SU-DHL-6 (cell line): ENCODE results near the gene ABLIM1.

Experiments
- H2AFZ ChIP-seq: fragments of 200-600 bp; sonication (generic); 2 replicates; pipeline ENCODE4 v1.6.1; 2014; ENCODE audit warnings: low read depth, mild to moderate bottlenecking, moderate library complexity, mixed read lengths, antibody characterized with exemption, low read length; ENCODE audit not compliant: severe bottlenecking
- H3F3A ChIP-seq: fragments of 200-600 bp; shearing (Covaris generic); 2 replicates; pipeline ENCODE4 v1.6.0; 2016; ENCODE audit warnings: antibody characterized with exemption, mild to moderate bottlenecking; ENCODE audit not compliant: insufficient read depth
- H3K27ac ChIP-seq: fragments of 200-600 bp; sonication (generic); 2 replicates; pipeline ENCODE4 v1.5.1; 2016; ENCODE audit warnings: low read depth, mild to moderate bottlenecking, low read length, moderate library complexity, mixed read lengths
- H3K27me3 ChIP-seq: fragments of 200-600 bp; sonication (generic), shearing (Covaris generic); 2 replicates; pipeline ENCODE4 v1.6.0; 2014; ENCODE audit warnings: mild to moderate bottlenecking, low read length
- H3K36me3 ChIP-seq: fragments of 200-600 bp; sonication (generic); 2 replicates; pipeline ENCODE4 v1.6.1; 2014; ENCODE audit warnings: mild to moderate bottlenecking, low read length, mixed read lengths
- H3K4me2 ChIP-seq: fragments of 300-600, 200-600 bp; shearing (Covaris generic), sonication (generic); 2 replicates; pipeline ENCODE4 v1.6.0; 2014; ENCODE audit warnings: low read length, low read depth, mild to moderate bottlenecking; ENCODE audit not compliant: poor library complexity, severe bottlenecking
- H3K4me3 ChIP-seq: fragments of 200-600 bp; sonication (generic); 2 replicates; pipeline ENCODE4 v1.5.1; 2014; ENCODE audit warnings: antibody characterized with exemption, low read length, mild to moderate bottlenecking, mixed read lengths; ENCODE audit not compliant: insufficient read depth, poor library complexity, severe bottlenecking
- H3K79me2 ChIP-seq: fragments of 200-600 bp; sonication (generic); 2 replicates; pipeline ENCODE4 v1.6.1; 2014; ENCODE audit warnings: mild to moderate bottlenecking, low read length, moderate library complexity; ENCODE audit not compliant: insufficient read depth
- H3K9ac ChIP-seq: fragments of 200-600 bp; sonication (generic); 2 replicates; pipeline ENCODE4 v1.7.0; 2014; ENCODE audit warnings: mild to moderate bottlenecking, low read length
- H3K9me2 ChIP-seq: fragments of 200-600 bp; sonication (generic); replicated peaks from 2 replicates; pipeline ENCODE4 v1.6.1; 2014; ENCODE audit warnings: low read length; ENCODE audit not compliant: insufficient read depth
- H3K9me3 ChIP-seq: fragments of 200-600 bp; sonication (generic); 2 replicates; pipeline ENCODE4 v1.6.1; 2014; ENCODE audit warnings: low read length, mixed read lengths; ENCODE audit not compliant: insufficient read depth
- H4K20me1 ChIP-seq: fragments of 200-600 bp; sonication (generic); 2 replicates; pipeline ENCODE4 v1.6.1; 2014; ENCODE audit warnings: low read depth, mild to moderate bottlenecking, antibody characterized with exemption, low read length, moderate library complexity, mixed read lengths
- EZH2phosphoT487 ChIP-seq: fragments of 200-600 bp; sonication (generic), shearing (Covaris generic); conservative IDR thresholded peaks from 2 replicates; pipeline ENCODE4 v1.6.1; 2018; ENCODE audit warnings: mild to moderate bottlenecking, antibody characterized with exemption, low read length, moderate library complexity, mixed read lengths
- TF ChIP-seq, protein P1 (sequence below): fragments of 200-600 bp; sonication (generic); IDR thresholded peaks from one replicate; pipeline ENCODE4 v1.5.1; 2017; ENCODE audit warnings: antibody characterized with exemption, mild to moderate bottlenecking, low read length, moderate library complexity; ENCODE audit not compliant: insufficient read depth, poor library complexity, severe bottlenecking

ABLIM1 gene

DNA sequence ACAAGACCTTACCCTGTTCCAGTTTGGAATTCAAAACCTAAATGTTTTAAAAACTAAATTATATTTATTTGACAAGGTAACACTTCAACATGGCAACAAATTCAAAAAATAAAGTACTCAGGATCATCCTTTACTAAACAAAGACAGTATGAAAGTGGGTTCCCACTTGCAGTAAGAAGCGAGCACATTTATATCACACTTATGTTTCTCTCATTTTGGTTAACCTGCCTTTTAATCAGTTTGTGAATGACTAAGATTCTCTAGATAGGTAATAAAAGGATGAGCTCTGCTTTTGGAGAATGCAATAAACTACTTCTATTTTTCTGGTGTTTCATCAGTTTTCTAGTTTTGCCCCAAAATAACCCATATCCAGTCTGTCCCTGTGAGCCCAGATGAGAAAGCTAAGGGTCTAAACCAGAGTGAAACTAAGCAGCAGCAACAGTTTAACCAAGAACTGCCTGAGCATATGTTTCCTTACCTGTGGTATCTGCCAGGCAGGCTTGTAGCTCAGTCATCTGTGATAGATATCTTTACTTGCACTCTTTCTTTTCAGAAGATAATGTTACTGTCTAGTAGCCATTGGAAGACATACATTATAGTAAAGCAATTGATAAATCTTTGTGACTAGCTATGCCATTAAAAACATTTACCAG, 64.1 kb downstream of the ABLIM1 start:
- Histone ChIP-seq H3K4me2 (no peak overlapping the region), H3F3A (no peaks in the 10 kb centered on the region), H3K4me3 (no peak overlapping the region), H3K79me2 (no peaks in the 10 kb centered on the region), H3K27me3 (no peaks in the 10 kb centered on the region), H3K36me3 (no peaks in the 10 kb centered on the region), H3K9ac (no peak overlapping the region), H3K27ac (no peak overlapping the region), H4K20me1 (no peaks in the 10 kb centered on the region), H3K9me2 (no peaks in the 10 kb centered on the region), H3K9me3 (no peaks in the 10 kb centered on the region), H2AFZ (no peak overlapping the region)
- TF ChIP-seq, protein P1, sequence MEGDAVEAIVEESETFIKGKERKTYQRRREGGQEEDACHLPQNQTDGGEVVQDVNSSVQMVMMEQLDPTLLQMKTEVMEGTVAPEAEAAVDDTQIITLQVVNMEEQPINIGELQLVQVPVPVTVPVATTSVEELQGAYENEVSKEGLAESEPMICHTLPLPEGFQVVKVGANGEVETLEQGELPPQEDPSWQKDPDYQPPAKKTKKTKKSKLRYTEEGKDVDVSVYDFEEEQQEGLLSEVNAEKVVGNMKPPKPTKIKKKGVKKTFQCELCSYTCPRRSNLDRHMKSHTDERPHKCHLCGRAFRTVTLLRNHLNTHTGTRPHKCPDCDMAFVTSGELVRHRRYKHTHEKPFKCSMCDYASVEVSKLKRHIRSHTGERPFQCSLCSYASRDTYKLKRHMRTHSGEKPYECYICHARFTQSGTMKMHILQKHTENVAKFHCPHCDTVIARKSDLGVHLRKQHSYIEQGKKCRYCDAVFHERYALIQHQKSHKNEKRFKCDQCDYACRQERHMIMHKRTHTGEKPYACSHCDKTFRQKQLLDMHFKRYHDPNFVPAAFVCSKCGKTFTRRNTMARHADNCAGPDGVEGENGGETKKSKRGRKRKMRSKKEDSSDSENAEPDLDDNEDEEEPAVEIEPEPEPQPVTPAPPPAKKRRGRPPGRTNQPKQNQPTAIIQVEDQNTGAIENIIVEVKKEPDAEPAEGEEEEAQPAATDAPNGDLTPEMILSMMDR, result no peak
- TF ChIP-seq EZH2phosphoT487, result no peak

- no peak overlapping the region for H3K9ac ChIP-seq
- TF ChIP-seq, protein P1, result no peak
- TF ChIP-seq EZH2phosphoT487, result no peak
- H3K4me2 ChIP-seq, result no peak overlapping the region
- no peak overlapping the region for H2AFZ ChIP-seq
- no peaks in the 10 kb centered on the region for H3K36me3 ChIP-seq
- H3K27ac ChIP-seq, result no peak overlapping the region
- H3K9me3 ChIP-seq, result no peaks in the 10 kb centered on the region
- no peaks in the 10 kb centered on the region for H3F3A ChIP-seq
- no peaks in the 10 kb centered on the region for H4K20me1 ChIP-seq
- no peaks in the 10 kb centered on the region for H3K27me3 ChIP-seq
- H3K79me2 ChIP-seq, result no peaks in the 10 kb centered on the region
- no peaks in the 10 kb centered on the region for H3K9me2 ChIP-seq
- no peak overlapping the region for H3K4me3 ChIP-seq
Observed at GRCh38 chr10:114593240-114593792, 64.8 kb downstream of the ABLIM1 start.

DNA sequence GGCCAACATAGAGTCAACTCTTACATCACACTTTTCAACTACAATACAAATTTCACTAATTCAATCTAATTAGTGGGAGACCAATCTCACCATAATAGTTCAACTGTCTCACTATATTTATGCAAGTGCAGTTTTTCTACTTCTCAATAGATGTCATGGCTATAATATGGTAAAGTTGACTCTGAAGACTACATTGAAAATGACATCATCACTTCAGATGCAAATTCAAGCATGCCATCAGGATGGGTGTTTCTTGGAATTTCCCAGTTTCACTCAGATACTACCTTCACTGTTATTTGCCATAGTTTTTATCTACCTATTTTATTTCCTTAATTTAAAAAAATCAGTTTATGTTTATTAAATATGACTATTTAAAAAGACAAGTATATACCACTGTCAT, 67.1 kb downstream of the ABLIM1 start:
- Histone ChIP-seq H3K9ac (no peak overlapping the region), H3K4me3 (no peak overlapping the region), H3K4me2 (no peak overlapping the region), H3F3A (no peaks in the 10 kb centered on the region), H3K9me3 (no peaks in the 10 kb centered on the region), H3K27ac (no peak overlapping the region), H3K36me3 (no peaks in the 10 kb centered on the region), H4K20me1 (no peaks in the 10 kb centered on the region), H3K27me3 (no peaks in the 10 kb centered on the region), H2AFZ (no peak overlapping the region), H3K9me2 (no peaks in the 10 kb centered on the region), H3K79me2 (no peaks in the 10 kb centered on the region)
- TF ChIP-seq EZH2phosphoT487, result no peak
- TF ChIP-seq, protein P1, result no peak
